OCI-M2 (cell line): ENCODE results near the gene PSMB1.

ENCODE experiments used
- DNase-seq: peaks from one replicate; lab custom pipeline; 2025; ENCODE audit not compliant: unreplicated experiment; lab: John Stamatoyannopoulos, UW

PSMB1 gene

GRCh38 chr6:170552765-170553533 is at the start of gene PSMB1:
PSMB1 (minus strand) TSS chr6:170553307; CDS start chr6:170553242, 65 bp downstream.
- peak; percentile 56 for DNase-seq

GRCh38 chr6:170597278-170597677 is 44.2 kb upstream of the PSMB1 start:
- no peak for DNase-seq

GRCh38 chr6:170596426-170596825 is 43.3 kb upstream of the PSMB1 start:
- DNase-seq, result no peak

GRCh38 chr6:170590725-170591124 is 37.6 kb upstream of the PSMB1 start:
- DNase-seq, result no peak

DNA sequence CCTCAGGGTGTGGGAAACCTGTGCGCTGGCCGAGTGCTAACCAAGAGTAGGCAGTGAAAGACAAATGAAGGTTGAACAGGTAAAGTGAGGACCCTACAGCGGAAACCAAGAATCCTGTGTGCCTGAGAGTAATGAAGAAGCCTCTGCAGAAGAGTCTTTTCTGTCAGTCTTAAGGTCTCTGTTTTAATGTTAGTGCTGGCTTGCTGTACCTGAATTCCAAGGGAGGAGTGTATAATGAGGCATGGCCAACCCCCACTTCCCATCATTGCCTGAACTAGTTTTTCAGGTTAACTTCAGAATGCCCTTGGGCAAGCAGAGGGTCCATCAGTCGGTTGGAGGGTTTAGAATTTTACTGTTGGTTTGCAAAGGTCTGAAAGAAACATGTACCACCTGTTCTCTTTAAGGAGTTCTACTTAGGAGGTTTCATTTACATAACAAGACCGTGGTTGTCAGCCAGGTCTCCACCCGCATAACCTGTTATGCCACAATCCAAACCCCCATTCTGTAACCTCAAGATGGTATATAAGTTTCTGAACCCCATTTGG is 31.9 kb upstream of the PSMB1 start:
- DNase-seq, result no peak

- peak; percentile 83 for DNase-seq
Observed at GRCh38 chr6:170584181-170584953, 31.3 kb upstream of the PSMB1 start, which contains the start of gene PDCD2. PDCD2 (minus strand) TSS chr6:170584637; CDS start chr6:170584581, 56 bp downstream.

DNA sequence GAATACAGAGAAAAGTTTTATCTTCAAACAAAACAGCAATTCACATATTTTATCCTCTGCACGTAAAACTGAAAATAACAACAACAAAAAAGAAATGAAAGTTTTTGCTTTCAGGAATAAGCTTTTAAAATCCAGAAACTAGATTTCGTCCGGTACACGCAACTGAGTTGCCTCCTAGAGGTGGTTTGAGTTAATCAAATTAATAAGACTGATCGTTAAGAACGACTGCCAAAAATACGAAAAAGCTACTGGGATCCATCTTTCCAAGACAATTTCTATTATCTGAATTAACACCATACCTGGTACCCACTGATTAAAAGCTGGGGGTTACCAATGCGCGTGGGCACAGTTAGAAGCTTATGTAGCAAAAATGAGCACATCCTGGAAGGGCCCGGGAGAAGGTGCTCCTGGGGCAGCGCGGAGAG is 30.7 kb upstream of the PSMB1 start:
- no peak for DNase-seq

DNA sequence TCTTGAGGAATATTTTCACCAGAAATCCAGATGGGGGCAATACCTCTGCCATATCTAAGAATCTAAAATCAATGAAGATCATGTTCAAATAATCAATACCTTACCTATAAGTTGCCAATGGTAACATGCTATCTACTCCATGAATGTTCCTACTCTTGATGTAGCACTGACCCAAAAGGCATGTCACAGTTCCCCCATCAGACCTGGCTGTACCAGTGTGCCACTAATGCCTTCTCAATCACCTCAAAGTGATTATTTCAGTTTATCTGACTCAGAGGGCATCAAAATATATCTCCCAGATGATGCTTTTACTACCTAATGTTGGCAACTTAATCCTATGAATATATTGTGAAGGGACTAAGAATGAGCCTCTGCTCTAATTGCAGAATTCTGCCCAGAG is 25.8 kb upstream of the PSMB1 start:
- DNase-seq, result no peak

GRCh38 chr6:170575250-170575649 is 22.1 kb upstream of the PSMB1 start:
- no peak for DNase-seq

DNA sequence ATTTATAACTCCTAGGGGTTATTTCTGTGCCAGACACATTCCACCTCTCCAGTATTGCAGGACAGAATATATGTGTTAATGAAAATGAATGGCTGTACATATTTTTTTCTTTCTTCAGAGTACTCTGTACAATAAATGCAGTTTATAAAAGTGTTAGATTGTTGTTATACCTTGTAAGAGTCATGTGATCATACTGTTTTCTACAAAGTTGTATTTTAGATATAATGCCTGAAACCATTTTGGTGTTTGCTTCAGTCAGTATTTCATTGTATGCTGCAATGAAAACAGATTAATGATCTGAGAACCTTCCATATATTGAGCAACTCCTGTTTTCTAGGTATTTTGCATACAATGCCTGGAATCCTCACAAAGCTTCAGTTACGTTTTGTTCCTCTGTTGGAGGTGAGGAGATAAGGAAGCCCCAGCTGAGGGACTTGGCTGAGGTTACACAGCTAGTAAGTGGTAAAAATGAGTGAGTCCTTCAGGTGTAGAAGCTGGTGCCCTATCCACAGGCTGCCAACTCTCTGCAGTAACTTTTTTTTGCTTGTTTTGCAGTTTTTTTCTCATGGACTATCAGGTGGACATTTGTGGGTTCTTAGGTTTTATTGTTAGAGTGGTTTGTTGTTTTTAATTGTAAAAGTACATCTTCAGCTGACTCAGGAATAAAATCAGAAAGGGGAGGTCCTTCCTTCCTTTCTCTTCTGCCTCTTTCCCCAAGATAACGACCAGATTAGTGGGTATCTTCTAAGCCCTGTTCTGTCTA is 19.8 kb upstream of the PSMB1 start:
- no peak for DNase-seq

DNA sequence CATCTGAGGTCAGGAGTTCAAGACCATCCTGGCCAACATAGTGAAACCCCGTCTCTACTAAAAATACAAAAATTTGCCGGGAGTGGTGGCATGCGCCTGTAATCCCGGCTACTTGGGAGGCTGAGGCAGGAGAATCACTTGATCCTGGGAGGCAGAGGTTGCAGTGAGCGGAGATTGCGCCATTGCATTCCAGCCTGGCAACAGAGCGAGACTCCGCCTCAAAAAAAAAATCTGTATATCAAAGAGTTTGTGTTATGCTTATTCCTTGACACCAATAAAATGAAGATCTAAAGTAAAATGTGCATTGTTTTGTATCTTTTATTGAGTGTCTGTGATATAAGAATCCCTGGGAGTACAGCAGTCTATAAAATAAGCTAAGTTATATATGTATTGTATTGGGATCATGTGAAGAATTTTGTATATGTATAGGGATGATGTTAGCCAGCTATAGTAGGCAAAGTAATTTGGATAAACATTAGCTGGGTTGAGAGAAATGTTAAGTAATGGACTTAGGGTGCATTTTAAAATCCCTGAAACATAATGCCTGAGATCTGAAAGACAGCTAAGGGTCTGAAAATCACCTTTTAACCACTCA is 11.9 kb upstream of the PSMB1 start:
- no peak for DNase-seq

DNA sequence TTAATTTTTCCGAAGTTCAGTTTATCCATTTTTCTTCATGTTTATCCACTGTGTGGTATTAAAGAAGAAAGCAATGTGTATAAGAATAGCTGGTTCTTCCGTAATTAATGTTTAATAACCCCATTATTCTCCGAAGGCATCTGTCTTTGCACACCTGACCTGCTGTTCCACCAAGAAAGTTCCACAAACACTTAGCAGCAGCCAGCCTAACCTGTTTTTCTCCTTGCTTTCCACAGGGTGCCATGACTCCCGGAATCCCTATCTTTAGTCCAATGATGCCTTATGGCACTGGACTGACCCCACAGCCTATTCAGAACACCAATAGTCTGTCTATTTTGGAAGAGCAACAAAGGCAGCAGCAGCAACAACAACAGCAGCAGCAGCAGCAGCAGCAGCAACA is 8.4 kb upstream of the PSMB1 start:
- DNase-seq, result no peak

GRCh38 chr6:170555305-170555704 is 2.2 kb upstream of the PSMB1 start:
- no peak for DNase-seq

DNA sequence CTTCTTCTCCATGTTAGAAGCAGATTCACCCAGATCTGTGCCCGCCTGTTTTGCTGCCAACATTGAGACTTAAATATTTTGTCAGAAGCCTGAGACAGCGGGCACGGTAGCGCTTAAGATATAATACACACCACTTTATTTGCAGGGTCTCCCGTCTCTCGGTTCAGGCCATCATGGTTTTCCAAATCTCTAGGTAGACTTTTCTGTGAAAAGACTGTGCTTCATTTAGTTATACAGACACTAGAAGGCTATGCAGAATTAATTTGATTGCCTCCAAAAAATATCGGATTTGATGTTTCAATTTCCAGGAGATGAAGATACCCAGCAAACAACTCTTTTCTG is 1.7 kb upstream of the PSMB1 start:
- DNase-seq, result no peak

- peak; percentile 67 for DNase-seq
Observed at GRCh38 chr6:170554013-170554795, 1.1 kb upstream of the PSMB1 start, which contains the start of gene TBP. TBP (plus strand) TSS chr6:170554369; CDS start chr6:170557030, 2,661 bp downstream.

DNA sequence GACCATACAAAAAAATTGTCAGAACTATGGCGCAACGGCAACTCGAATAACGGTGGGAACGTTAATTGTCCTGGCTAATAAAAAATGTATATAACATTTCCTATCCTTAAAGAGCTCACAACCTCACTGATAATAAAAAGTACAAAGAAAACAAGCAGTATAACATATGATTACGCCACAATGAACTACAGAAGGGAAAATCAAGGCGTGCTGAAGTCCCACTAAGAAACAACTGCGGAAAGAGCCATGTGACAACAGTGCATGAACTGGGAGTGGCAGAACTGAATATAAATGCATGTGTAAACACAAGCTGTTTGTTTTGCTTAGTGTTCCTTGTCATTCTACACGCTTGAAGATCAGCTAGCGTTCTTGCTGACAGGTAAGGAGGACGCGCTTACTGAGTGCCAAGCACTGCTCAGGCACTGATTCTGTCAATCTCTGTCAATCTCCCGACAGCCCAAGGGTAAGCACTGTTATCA is 466 bp upstream of the PSMB1 start:
- peak; percentile 67 for DNase-seq

DNA sequence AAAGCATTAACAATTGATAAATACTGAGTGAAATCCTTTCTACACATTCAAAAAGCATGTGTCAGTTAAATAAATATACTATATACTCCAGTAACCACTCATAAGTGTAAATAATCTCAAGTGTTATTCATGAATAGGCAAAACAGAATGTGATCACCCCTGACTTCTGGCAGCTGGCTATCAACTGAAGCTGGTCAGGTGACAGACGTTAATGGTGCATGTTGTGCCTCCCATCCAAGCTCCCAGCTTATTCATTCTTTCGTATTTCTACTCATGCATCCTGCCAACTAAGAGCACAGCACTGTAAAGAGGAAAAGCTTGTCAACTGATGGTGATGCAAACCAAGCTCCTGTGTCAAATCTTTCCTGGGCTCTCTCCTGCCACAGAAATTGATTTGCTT is 7.7 kb downstream of the PSMB1 start:
- DNase-seq, result no peak

- DNase-seq, result no peak
Observed at GRCh38 chr6:170542031-170542719, 10.9 kb downstream of the PSMB1 start.

DNA sequence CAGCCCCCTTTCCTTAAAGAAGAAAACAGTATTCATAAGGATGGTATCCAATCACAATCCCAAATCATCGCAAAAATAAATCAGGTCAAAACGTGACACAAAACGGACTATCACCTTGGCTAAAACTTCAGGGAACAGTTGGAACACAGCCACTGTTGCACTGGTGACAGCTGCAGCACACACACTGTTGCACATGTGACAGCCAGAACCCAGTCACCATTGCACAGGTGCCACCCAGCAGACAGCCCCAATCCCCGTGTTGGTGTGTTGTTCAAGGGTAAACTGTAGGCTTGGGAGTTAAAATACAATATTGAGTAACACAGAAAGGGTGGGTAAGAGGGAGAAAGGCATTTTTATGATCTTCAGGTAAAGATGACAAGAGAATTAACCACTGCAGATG is 15.8 kb downstream of the PSMB1 start:
- no peak for DNase-seq
